ENCODE data around the gene KIRREL3. TPM values are rescaled to one million over a fixed set of nuclear protein-coding genes. Genes with fewer than 3 reads are reported as not detected.

The KIRREL3 gene
- polyA plus RNA-seq, 1 of the 3 experiments (the other 2 are of a cell fraction): 3.7 TPM

DNA sequence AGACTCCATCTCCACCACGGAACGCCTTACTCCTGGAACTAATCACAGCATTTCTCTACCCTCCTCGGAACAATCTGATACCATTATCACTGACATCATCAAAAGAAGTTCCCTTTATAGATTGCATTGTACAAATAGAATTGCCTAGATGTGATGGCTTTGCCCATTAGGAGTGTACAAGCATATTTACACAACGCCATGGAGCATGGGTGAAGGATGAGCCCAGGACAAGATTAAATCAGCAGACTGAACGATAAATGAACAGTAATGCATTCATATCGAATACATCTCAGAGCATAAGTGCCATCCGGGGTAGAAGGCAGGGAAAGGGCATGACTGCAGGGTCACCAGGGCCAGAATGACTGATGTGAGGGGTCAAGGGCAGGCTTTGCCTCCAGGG, 57.3 kb downstream of the KIRREL3 start:
- 51% methylated on average over 7 of the region's 7 CpGs for WGBS (ENCODE audit: low lambda C conversion rate)

DNA sequence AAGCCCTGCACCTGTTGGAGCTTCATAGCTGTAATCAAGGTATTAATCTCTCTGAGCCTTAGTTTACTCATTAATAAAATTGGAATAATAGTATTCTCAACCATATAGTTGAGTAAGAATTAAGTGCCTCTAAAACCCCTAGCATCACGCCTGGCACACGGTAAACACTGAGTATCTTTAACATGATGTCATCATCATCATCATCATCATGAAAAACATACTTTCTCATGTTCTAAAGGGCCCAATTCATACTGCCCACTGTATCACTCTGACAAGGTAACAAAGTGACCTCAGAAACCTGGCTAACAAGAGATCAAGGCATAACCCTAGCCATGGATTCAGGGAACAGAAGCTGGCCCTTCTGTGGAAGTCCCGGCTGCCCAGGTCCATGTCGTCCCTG, 58.4 kb downstream of the KIRREL3 start:
- no peaks in the 10 kb centered on the region for H3K27me3 ChIP-seq (ENCODE audit: insufficient read depth)
- no peak for TF ChIP-seq GABPA (IDR thresholded peaks at IDR 0.05; ENCODE audit: low read depth)
- TF ChIP-seq, protein P1, sequence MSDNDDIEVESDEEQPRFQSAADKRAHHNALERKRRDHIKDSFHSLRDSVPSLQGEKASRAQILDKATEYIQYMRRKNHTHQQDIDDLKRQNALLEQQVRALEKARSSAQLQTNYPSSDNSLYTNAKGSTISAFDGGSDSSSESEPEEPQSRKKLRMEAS (IDR thresholded peaks at IDR 0.05; ENCODE audit: low read depth): no peak
- TF ChIP-seq, protein P2, sequence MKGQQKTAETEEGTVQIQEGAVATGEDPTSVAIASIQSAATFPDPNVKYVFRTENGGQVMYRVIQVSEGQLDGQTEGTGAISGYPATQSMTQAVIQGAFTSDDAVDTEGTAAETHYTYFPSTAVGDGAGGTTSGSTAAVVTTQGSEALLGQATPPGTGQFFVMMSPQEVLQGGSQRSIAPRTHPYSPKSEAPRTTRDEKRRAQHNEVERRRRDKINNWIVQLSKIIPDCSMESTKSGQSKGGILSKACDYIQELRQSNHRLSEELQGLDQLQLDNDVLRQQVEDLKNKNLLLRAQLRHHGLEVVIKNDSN (IDR thresholded peaks at IDR 0.05; ENCODE audit: borderline replicate concordance, low read depth): no peak
- TF ChIP-seq, protein P3, sequence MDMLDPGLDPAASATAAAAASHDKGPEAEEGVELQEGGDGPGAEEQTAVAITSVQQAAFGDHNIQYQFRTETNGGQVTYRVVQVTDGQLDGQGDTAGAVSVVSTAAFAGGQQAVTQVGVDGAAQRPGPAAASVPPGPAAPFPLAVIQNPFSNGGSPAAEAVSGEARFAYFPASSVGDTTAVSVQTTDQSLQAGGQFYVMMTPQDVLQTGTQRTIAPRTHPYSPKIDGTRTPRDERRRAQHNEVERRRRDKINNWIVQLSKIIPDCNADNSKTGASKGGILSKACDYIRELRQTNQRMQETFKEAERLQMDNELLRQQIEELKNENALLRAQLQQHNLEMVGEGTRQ (IDR thresholded peaks at IDR 0.05; ENCODE audit: borderline replicate concordance, low read depth, low read length): no peak
- no peak for TF ChIP-seq FOSL2 (IDR thresholded peaks at IDR 0.05; ENCODE audit: borderline replicate concordance, low read depth)
- no peak for TF ChIP-seq POLR2AphosphoS5 (IDR thresholded peaks at IDR 0.05; ENCODE audit: low read depth, low read length)
- no peak for TF ChIP-seq SMC3 (IDR thresholded peaks at IDR 0.05; ENCODE audit: low read depth, low read length)
- no peak for TF ChIP-seq NRF1 (IDR thresholded peaks at IDR 0.05; ENCODE audit: low read depth, low read length)
- TF ChIP-seq, protein P4, sequence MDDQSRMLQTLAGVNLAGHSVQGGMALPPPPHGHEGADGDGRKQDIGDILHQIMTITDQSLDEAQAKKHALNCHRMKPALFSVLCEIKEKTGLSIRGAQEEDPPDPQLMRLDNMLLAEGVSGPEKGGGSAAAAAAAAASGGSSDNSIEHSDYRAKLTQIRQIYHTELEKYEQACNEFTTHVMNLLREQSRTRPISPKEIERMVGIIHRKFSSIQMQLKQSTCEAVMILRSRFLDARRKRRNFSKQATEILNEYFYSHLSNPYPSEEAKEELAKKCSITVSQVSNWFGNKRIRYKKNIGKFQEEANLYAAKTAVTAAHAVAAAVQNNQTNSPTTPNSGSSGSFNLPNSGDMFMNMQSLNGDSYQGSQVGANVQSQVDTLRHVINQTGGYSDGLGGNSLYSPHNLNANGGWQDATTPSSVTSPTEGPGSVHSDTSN (IDR thresholded peaks at IDR 0.05): no peak
- TF ChIP-seq EZH2phosphoT487 (IDR thresholded peaks at IDR 0.05; ENCODE audit: borderline replicate concordance, low read depth): no peak
- no peak for TF ChIP-seq NFIC (IDR thresholded peaks at IDR 0.05; ENCODE audit: borderline replicate concordance)

More for the DNA sequence above, 57.3 kb downstream of the KIRREL3 start:
- H3F3A ChIP-seq (replicated peaks; ENCODE audit: insufficient read depth): no peaks in the 10 kb centered on the region
- no peak overlapping the region for H2AFZ ChIP-seq (ENCODE audit: low read depth)
- H3K27me3 ChIP-seq (ENCODE audit: insufficient read depth): no peaks in the 10 kb centered on the region
- no peak overlapping the region for H3K4me2 ChIP-seq
- no peak for DNase-seq
- no peaks in the 10 kb centered on the region; the same call in 1 of the 2 replicates for H4K20me1 ChIP-seq (ENCODE audit: insufficient read depth)
- no peak overlapping the region for H3K4me3 ChIP-seq (ENCODE audit: low read depth in 2 of 2, low read length in 1 of 2)
- no peak overlapping the region for H3K27ac ChIP-seq (ENCODE audit: low read depth in 2 of 2, low read length in 1 of 2)
- ChIA-PET CTCF (no interaction called here), POLR2A (no interaction called here)
- H3K9ac ChIP-seq: no peak overlapping the region
- TF ChIP-seq EZH2phosphoT487 (IDR thresholded peaks at IDR 0.05; ENCODE audit: borderline replicate concordance, low read depth) (no peak), FOSL2 (IDR thresholded peaks at IDR 0.05; ENCODE audit: borderline replicate concordance, low read depth) (no peak), FOXM1 (IDR thresholded peaks at IDR 0.05; ENCODE audit: low read depth) (no peak), RFX5 (IDR thresholded peaks at IDR 0.05; ENCODE audit: low read length) (no peak), GATA2 (CRISPR knock-in tag; IDR thresholded peaks at IDR 0.05) (no peak), ELF1 (IDR thresholded peaks at IDR 0.05) (no peak), YY1 (IDR thresholded peaks at IDR 0.05; ENCODE audit: low read depth) (no peak)
- TF ChIP-seq, protein P5, sequence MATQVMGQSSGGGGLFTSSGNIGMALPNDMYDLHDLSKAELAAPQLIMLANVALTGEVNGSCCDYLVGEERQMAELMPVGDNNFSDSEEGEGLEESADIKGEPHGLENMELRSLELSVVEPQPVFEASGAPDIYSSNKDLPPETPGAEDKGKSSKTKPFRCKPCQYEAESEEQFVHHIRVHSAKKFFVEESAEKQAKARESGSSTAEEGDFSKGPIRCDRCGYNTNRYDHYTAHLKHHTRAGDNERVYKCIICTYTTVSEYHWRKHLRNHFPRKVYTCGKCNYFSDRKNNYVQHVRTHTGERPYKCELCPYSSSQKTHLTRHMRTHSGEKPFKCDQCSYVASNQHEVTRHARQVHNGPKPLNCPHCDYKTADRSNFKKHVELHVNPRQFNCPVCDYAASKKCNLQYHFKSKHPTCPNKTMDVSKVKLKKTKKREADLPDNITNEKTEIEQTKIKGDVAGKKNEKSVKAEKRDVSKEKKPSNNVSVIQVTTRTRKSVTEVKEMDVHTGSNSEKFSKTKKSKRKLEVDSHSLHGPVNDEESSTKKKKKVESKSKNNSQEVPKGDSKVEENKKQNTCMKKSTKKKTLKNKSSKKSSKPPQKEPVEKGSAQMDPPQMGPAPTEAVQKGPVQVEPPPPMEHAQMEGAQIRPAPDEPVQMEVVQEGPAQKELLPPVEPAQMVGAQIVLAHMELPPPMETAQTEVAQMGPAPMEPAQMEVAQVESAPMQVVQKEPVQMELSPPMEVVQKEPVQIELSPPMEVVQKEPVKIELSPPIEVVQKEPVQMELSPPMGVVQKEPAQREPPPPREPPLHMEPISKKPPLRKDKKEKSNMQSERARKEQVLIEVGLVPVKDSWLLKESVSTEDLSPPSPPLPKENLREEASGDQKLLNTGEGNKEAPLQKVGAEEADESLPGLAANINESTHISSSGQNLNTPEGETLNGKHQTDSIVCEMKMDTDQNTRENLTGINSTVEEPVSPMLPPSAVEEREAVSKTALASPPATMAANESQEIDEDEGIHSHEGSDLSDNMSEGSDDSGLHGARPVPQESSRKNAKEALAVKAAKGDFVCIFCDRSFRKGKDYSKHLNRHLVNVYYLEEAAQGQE (IDR thresholded peaks at IDR 0.05; ENCODE audit: low read depth, low read length): no peak
- TF ChIP-seq, protein P6, sequence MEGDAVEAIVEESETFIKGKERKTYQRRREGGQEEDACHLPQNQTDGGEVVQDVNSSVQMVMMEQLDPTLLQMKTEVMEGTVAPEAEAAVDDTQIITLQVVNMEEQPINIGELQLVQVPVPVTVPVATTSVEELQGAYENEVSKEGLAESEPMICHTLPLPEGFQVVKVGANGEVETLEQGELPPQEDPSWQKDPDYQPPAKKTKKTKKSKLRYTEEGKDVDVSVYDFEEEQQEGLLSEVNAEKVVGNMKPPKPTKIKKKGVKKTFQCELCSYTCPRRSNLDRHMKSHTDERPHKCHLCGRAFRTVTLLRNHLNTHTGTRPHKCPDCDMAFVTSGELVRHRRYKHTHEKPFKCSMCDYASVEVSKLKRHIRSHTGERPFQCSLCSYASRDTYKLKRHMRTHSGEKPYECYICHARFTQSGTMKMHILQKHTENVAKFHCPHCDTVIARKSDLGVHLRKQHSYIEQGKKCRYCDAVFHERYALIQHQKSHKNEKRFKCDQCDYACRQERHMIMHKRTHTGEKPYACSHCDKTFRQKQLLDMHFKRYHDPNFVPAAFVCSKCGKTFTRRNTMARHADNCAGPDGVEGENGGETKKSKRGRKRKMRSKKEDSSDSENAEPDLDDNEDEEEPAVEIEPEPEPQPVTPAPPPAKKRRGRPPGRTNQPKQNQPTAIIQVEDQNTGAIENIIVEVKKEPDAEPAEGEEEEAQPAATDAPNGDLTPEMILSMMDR (IDR thresholded peaks at IDR 0.05): no peak
- no peaks in the 10 kb centered on the region for H3K9me3 ChIP-seq
- H3K9me2 ChIP-seq: no peaks in the 10 kb centered on the region
- H3K79me2 ChIP-seq (ENCODE audit: insufficient read depth): peaks cover 18% of the 10 kb centered on the region; the same call in 1 of the 2 replicates
- H3K36me3 ChIP-seq (replicated peaks in 1 of 2; ENCODE audit: control insufficient read depth in 1 of 2, insufficient read depth in 2 of 2, low read length in 1 of 2): no peaks in the 10 kb centered on the region
- H3K4me1 ChIP-seq (ENCODE audit: control insufficient read depth in 1 of 2, insufficient read depth in 2 of 2, low read depth in 1 of 2, low read length in 1 of 2): no peaks in the 10 kb centered on the region

More for the DNA sequence above, 58.4 kb downstream of the KIRREL3 start:
- no peak for DNase-seq
- no peak overlapping the region for H3K4me3 ChIP-seq (ENCODE audit: low read depth in 2 of 2, low read length in 1 of 2)
- H4K20me1 ChIP-seq (ENCODE audit: insufficient read depth): no peaks in the 10 kb centered on the region; the same call in 1 of the 2 replicates
- POLR2A ChIA-PET: no interaction called here
- no peaks in the 10 kb centered on the region for H3F3A ChIP-seq (replicated peaks; ENCODE audit: insufficient read depth)
- peaks cover 14% of the 10 kb centered on the region; the same call in 1 of the 2 replicates for H3K79me2 ChIP-seq (ENCODE audit: insufficient read depth)
- no peaks in the 10 kb centered on the region for H3K9me2 ChIP-seq
- no peak overlapping the region for H2AFZ ChIP-seq (ENCODE audit: low read depth)
- WGBS (ENCODE audit: low lambda C conversion rate): 95% methylated on average over 4 of the region's 4 CpGs
- no peak overlapping the region for H3K27ac ChIP-seq (ENCODE audit: low read depth in 2 of 2, low read length in 1 of 2)
- H3K9ac ChIP-seq: no peak overlapping the region
- no peaks in the 10 kb centered on the region for H3K36me3 ChIP-seq (replicated peaks in 1 of 2; ENCODE audit: control insufficient read depth in 1 of 2, insufficient read depth in 2 of 2, low read length in 1 of 2)
- H3K9me3 ChIP-seq: no peaks in the 10 kb centered on the region
- H3K4me2 ChIP-seq: no peak overlapping the region
- CTCF ChIA-PET: interaction anchor here (1.1 kb wide), 1 partner anchor 48 kb away, joined by 3 read pairs; no protein-coding TSS in a partner anchor
- H3K4me1 ChIP-seq (ENCODE audit: control insufficient read depth in 1 of 2, insufficient read depth in 2 of 2, low read depth in 1 of 2, low read length in 1 of 2): no peaks in the 10 kb centered on the region

Measured in SK-N-SH (cell line).